Panc1 (cell line): ENCODE data around the gene CUL9. TPM values are rescaled to one million over a fixed set of nuclear protein-coding genes. Genes with fewer than 3 reads are reported as not detected.

Experiments
- ATAC-seq: fragments of 200-7000 bp; cut with Tn5 transposase; 2 replicates; pipeline ENCODE4 v1.9.1; 2020; ENCODE audit warnings: mild to moderate bottlenecking, moderate library complexity
- BruUV-seq: library from RNA; stranded (reverse); fragments of 400-500 nt; replicated peaks from 2 replicates; lab custom pipeline; 2021; lab: Mats Ljungman, UMichigan
- CTCF ChIA-PET: fragments of 300-600 bp; sonication (Branson Sonifier 250); formaldehyde crosslinking; loops from one replicate; lab custom pipeline; 2022; ENCODE audit warnings: antibody characterized with exemption; lab: Charles Lee
- POLR2A ChIA-PET: fragments of 300-600 bp; sonication (Branson Sonifier 250); formaldehyde crosslinking; loops from one replicate; lab custom pipeline; 2022; ENCODE audit warnings: antibody characterized with exemption; lab: Charles Lee
- DNase-seq: peaks from one replicate; pipeline ENCODE4 v3.0.0-alpha.2; 2010; ENCODE audit warnings: low read depth, low spot score
- H3K27ac ChIP-seq: 2 replicates; pipeline ENCODE4 v1.5.1; 2011; ENCODE audit warnings: mild to moderate bottlenecking, low read length, inconsistent platforms
- H3K27me3 ChIP-seq: fragments of 200-500 bp; sonication (Bioruptor generic); 2 replicates; pipeline ENCODE4 v1.6.0; 2014; ENCODE audit warnings: low read length, inconsistent platforms; ENCODE audit not compliant: control insufficient read depth, insufficient read depth
- H3K36me3 ChIP-seq: fragments of 200-500 bp; sonication (Bioruptor generic); 2 replicates; pipeline ENCODE4 v1.5.1; 2014; ENCODE audit warnings: inconsistent platforms, mild to moderate bottlenecking, low read length, moderate library complexity; ENCODE audit not compliant: control insufficient read depth, insufficient read depth
- H3K4me1 ChIP-seq: 2 replicates; pipeline ENCODE4 v1.5.1; 2011; ENCODE audit warnings: inconsistent platforms, mild to moderate bottlenecking, low read length, moderate library complexity; ENCODE audit not compliant: control insufficient read depth, insufficient read depth
- H3K4me3 ChIP-seq, 2 experiments: 2 replicates each; pipeline ENCODE4 v1.5.1; 2011 to 2012; ENCODE audit warnings: low read depth in 2 of 2, low read length in 2 of 2, mild to moderate bottlenecking in 2 of 2, inconsistent platforms in 1 of 2, moderate library complexity in 1 of 2
- H3K9me3 ChIP-seq: fragments of 200-500 bp; sonication (Bioruptor generic); 2 replicates; pipeline ENCODE4 v1.5.1; 2014; ENCODE audit warnings: low read depth, mild to moderate bottlenecking, inconsistent platforms, low read length, moderate library complexity; ENCODE audit not compliant: control insufficient read depth, insufficient read depth
- POLR2AphosphoS5 ChIP-seq: IDR thresholded peaks from 2 replicates; pipeline ENCODE4 v1.6.1; 2012; ENCODE audit warnings: mild to moderate bottlenecking, low read depth, low read length, moderate library complexity
- SIN3A ChIP-seq: IDR thresholded peaks from 2 replicates; pipeline ENCODE4 v1.6.1; 2012; ENCODE audit warnings: low read depth, mild to moderate bottlenecking, low read length, moderate library complexity, borderline replicate concordance; ENCODE audit not compliant: insufficient read depth
- TCF7L2 ChIP-seq: IDR thresholded peaks from 2 replicates; pipeline ENCODE4 v1.6.1; 2011; ENCODE audit warnings: mild to moderate bottlenecking, low read depth, low read length, inconsistent platforms
- in situ Hi-C: cut with HindIII; loops from 2 replicates; pipeline ENCODE4 v1.10.0; 2016; ENCODE audit warnings: low sequenced_read_pairs, low pct_unique_long_range_greater_than_20kb
- intact Hi-C: fragments of 100-400 bp; cut with micrococcal nuclease; formaldehyde crosslinking; loops from one replicate; pipeline ENCODE4 v1.10.0; 2022; ENCODE audit not compliant: unreplicated experiment
- total RNA-seq: library from RNA; stranded (reverse); gene quantifications from one replicate; pipeline ENCODE4 v1.2.1, GENCODE V29; 2021; ENCODE audit not compliant: unreplicated experiment
- TF ChIP-seq, protein P1 (sequence below): fragments of 450-650 bp; IDR thresholded peaks from 2 replicates; pipeline ENCODE4 v1.5.1; 2017; ENCODE audit warnings: mild to moderate bottlenecking
- TF ChIP-seq, protein P2 (sequence below), 2 experiments: IDR thresholded peaks; 2 replicates each; pipeline ENCODE4 v1.6.1; 2011 to 2012; ENCODE audit warnings: low read depth in 2 of 2, control low read depth in 1 of 2, low read length in 1 of 2, mild to moderate bottlenecking in 1 of 2, moderate library complexity in 1 of 2; ENCODE audit not compliant: insufficient read depth in 1 of 2

CUL9 gene
- total RNA-seq, 1 experiment from 2014 or later: 54.3 TPM

DNA sequence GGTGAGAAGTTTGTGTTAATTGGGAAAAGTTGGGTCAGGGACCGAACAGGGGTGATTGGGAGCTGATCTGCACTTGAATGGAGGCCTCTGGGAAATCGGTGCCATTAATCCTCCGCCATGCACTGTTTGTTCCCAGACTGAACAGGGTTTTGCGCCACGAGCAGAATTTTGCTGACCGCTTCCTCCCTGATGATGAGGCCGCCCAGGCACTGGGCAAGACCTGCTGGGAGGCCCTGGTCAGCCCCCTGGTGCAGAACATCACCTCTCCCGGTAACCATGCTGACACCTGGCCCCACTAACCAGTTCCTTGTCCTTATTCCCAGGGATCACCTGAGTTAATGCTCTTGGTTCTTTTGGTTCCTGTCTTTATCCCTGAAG is 21.7 kb downstream of the CUL9 start:
- BruUV-seq: no TSS peak
- ATAC-seq: no peak
- H3K27me3 ChIP-seq: no peaks in the 10 kb centered on the region
- H3K36me3 ChIP-seq: no peaks in the 10 kb centered on the region
- no peaks in the 10 kb centered on the region for H3K4me1 ChIP-seq
- no peak overlapping the region for H3K27ac ChIP-seq
- in situ Hi-C loops: no loop called here
- ChIA-PET POLR2A (interaction anchor here (0.6 kb wide), 1 partner anchor 204 kb away, joined by 8 read pairs; no protein-coding TSS in a partner anchor), CTCF (no interaction called here)
- intact Hi-C loops: no loop called here
- H3K9me3 ChIP-seq: no peaks in the 10 kb centered on the region
- TF ChIP-seq SIN3A: no peak
- TF ChIP-seq, protein P1, sequence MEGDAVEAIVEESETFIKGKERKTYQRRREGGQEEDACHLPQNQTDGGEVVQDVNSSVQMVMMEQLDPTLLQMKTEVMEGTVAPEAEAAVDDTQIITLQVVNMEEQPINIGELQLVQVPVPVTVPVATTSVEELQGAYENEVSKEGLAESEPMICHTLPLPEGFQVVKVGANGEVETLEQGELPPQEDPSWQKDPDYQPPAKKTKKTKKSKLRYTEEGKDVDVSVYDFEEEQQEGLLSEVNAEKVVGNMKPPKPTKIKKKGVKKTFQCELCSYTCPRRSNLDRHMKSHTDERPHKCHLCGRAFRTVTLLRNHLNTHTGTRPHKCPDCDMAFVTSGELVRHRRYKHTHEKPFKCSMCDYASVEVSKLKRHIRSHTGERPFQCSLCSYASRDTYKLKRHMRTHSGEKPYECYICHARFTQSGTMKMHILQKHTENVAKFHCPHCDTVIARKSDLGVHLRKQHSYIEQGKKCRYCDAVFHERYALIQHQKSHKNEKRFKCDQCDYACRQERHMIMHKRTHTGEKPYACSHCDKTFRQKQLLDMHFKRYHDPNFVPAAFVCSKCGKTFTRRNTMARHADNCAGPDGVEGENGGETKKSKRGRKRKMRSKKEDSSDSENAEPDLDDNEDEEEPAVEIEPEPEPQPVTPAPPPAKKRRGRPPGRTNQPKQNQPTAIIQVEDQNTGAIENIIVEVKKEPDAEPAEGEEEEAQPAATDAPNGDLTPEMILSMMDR: no peak
- H3K4me3 ChIP-seq: no peak overlapping the region
- no peak for DNase-seq

DNA sequence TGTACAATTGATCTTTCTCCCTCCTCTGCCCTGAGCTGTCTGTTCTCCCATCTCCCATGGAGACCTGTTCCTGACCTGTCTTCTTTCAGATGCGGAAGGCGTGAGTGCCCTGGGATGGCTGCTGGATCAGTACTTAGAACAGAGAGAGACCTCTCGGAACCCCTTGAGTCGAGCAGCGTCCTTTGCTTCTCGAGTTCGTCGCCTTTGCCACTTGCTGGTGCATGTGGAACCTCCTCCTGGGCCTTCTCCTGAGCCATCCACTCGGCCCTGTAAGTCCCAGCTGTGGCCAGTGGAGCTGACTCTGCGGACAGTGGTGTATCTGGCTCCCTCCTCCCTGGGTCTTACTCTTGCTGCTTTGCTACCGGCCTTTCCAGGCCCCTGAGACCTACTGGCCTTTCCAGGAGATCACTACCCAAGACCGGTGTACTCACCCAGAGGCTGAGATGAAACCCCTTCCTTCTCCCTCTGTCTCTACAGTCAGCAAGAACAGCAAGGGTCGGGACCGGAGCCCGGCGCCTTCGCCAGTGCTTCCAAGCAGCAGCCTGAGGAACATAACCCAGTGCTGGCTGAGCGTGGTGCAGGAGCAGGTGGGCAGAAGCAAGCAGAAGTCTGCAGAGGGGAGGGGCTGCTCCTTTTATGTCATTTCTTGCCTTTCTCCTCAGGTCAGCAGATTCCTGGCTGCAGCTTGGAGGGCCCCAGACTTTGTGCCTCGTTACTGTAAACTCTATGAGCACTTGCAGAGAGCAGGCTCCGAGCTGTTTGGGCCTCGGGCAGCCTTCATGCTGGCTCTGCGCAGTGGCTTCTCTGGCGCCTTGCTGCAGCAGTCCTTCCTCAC is 22.5 kb downstream of the CUL9 start:
- ATAC-seq: no peak
- in situ Hi-C loops (no loop called here), intact Hi-C loops (no loop called here)
- no peak overlapping the region for H3K4me3 ChIP-seq
- TF ChIP-seq TCF7L2 (no peak), SIN3A (no peak), POLR2AphosphoS5 (no peak)
- TF ChIP-seq, protein P1: no peak
- TF ChIP-seq, protein P2, sequence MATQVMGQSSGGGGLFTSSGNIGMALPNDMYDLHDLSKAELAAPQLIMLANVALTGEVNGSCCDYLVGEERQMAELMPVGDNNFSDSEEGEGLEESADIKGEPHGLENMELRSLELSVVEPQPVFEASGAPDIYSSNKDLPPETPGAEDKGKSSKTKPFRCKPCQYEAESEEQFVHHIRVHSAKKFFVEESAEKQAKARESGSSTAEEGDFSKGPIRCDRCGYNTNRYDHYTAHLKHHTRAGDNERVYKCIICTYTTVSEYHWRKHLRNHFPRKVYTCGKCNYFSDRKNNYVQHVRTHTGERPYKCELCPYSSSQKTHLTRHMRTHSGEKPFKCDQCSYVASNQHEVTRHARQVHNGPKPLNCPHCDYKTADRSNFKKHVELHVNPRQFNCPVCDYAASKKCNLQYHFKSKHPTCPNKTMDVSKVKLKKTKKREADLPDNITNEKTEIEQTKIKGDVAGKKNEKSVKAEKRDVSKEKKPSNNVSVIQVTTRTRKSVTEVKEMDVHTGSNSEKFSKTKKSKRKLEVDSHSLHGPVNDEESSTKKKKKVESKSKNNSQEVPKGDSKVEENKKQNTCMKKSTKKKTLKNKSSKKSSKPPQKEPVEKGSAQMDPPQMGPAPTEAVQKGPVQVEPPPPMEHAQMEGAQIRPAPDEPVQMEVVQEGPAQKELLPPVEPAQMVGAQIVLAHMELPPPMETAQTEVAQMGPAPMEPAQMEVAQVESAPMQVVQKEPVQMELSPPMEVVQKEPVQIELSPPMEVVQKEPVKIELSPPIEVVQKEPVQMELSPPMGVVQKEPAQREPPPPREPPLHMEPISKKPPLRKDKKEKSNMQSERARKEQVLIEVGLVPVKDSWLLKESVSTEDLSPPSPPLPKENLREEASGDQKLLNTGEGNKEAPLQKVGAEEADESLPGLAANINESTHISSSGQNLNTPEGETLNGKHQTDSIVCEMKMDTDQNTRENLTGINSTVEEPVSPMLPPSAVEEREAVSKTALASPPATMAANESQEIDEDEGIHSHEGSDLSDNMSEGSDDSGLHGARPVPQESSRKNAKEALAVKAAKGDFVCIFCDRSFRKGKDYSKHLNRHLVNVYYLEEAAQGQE (IDR thresholded peaks at IDR 0.05; ENCODE audit: insufficient read depth in 1 of 2, low read depth in 2 of 2, low read length in 1 of 2): no peak
- no peaks in the 10 kb centered on the region for H3K27me3 ChIP-seq
- no peaks in the 10 kb centered on the region for H3K36me3 ChIP-seq
- H3K9me3 ChIP-seq: no peaks in the 10 kb centered on the region
- BruUV-seq: no TSS peak
- H3K27ac ChIP-seq: no peak overlapping the region
- POLR2A ChIA-PET: interaction anchor here (0.6 kb wide), 1 partner anchor 205 kb away, joined by 8 read pairs; no protein-coding TSS in a partner anchor
- DNase-seq: no peak
- CTCF ChIA-PET: no interaction called here
- H3K4me1 ChIP-seq: no peaks in the 10 kb centered on the region
